HG03066 (cell line): ENCODE measurements around the gene ZDHHC7.

Source experiments
- ATAC-seq: cut with Tn5 transposase; IDR thresholded peaks from one replicate; pipeline ENCODE4 v1.9.1; 2021; ENCODE audit warnings: low read depth; ENCODE audit not compliant: unreplicated experiment

Gene ZDHHC7

DNA sequence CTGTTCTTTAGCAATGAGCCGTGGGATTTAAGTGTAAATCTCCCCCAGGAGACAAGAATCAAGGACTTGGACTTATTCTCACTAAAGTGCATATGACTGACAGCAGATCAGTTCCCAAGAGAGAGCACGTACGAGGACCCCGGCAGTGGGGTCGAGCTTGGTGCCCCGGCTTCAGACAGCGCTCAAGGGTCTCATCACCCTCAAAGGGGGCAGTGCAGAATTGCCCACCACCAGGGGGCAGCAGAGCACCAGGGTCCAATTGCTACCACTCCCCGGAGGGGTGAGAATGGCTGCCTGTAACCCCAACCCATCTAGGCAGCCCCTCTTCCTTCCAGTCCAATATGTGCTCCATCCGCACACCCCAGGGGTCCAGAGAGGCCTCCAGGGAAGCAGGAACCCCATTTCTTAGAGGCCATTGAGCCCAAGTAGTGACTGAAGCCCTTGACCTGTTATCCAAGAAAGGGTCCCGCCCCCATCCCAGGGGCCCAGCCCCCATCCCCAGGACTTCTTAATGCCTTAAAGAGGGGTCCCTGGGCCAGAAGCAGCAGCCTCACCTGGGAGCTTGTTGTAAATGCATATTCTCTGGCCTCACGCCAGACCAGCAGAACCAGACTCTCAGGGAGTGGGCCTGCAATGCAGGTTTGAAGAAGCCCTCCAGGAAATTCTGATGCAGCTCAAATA, 86.1 kb downstream of the ZDHHC7 start:
- no peak for ATAC-seq

DNA sequence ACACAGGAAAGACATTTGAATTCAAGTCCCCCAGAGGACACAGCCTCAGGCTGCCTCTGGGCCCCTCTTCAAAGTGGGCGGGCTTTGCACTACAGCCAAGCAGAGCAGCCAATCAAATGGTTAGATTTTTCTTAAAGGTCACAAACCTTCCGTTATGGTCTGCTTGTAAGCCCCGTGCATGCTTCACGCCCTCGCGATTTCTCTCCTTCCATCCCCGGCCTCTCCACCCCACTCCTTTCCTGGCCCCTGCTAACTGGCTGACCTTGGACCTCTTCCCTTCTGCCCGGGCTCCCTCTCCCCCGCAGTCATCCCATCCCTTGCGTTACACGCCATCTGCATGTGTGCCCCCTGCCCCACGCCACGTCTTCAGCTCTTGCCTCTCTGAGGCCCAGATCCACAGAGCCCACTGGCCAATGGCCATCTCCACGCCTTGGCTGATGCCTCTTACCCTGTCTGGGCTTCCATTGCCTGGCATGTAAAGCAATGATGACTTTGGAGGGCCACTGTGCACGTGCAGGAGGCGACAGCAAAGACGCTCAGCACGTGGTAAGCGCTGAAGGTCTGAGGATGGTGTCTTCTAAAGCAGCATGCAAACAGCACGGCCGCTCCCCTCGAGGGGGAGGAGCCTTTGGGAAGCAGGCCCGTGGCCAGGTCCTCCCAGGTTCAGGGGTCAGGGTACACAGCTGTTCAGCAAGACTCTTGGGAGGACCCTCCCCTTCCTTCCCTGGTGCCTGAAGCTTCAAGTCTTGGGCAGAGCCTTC, 86.8 kb downstream of the ZDHHC7 start:
- ATAC-seq = no peak
